ENCODE data around the gene ZP3.
"Not testable (repeated sequence)": the region's sequence is repeated elsewhere in the genome, so short reads cannot be mapped to it uniquely, and the experiment has no call there.

ZP3 gene

DNA sequence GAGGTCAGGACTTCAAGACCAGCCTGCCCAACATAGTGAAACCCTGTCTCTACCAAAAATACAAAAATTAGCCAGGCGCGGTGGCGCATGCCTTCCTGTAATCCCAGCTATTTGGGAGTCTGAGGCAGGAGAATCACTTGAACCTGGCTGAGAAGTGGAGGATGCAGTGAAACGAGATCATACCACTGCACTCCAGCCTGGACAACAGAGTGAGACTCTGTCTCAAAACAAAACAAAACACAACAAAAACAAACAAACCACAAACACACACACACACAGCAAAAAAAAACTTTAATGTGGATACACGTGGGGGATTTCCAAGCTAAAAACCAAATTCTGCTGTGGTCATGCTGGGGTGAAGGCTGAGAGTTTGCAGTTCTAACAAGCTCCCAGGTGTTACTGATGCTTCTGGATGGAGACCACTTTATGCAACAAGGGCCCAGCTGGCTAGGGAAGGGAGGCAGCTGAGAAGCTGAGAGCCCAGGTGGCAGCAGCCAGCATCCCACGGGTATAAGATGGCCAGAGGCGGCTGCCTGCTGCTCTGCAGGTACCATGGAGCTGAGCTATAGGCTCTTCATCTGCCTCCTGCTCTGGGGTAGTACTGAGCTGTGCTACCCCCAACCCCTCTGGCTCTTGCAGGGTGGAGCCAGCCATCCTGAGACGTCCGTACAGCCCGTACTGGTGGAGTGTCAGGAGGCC, at the start of gene ZP3:
Gene ZP3, plus strand, starts transcription at position 538 of the 699 bp plus-strand sequence. Its CDS starts 15 bp downstream, at position 553.
- no peak within 1 kb of the TSS for H3K4me3 ChIP-seq
- peak within 1 kb of the TSS in 15 of 21 experiments; percentile 3 to 70 (median 45) for H3K27ac ChIP-seq

DNA sequence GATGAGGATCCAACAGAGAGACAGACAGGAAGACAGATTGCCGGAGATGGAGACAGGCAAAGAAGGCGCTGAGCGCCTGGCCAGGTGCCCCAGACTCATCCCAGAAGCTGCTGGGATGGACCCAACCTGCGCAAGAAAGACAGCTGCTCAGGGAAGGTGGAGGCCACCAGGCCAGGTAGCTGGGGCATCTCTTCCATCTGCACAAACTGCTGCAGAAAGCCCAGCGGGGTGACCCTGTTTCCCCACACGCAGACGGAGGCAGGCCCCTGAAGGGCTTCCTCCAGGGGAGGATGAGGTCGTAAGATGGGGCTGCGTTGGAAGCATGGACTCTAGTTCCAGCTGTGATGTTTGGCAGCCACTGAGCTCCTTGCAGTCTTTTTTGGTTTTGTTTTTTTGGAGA, 49.5 kb upstream of the ZP3 start:
- Histone ChIP-seq H3K27ac (no peak overlapping the region), H3K4me3 (no peak overlapping the region)

DNA sequence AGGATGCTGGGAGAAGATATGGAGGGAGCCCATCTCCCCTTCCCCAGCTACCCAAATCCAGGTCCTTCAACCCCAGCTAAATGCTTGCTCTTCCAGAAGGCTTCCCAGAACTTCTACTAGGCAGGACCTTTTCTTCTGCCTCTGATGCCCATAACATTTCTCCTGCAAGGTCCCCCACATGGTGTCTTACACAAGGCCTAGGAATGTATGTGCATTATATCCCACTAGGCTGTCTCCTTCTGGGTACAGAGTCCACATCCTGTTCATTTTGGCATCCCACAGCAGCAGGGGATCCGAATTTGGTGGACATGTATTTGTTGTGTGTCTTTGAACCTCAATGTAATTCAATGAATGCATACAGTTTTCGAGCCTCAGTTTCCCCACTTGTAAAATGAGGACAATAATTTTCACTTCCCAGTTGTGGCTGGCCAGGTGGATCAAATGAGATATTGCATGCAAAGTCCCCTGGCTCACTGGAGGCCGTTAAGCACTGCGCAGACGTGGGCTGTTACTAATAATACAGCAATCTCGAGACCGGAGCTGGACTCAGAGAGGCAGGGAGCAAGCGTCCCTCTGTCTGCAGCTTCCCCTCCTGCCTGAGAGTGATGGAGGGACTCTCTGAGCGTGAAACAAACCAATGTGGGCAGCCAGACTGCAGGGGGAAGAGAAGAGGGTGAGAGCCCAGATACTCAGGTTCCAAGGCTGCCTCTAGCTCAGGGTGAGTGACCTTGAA, 47.4 kb upstream of the ZP3 start:
- no peak overlapping the region for H3K4me3 ChIP-seq
- H3K27ac ChIP-seq, result peak overlapping the region in 2 of 21 experiments; percentile 4 to 49

DNA sequence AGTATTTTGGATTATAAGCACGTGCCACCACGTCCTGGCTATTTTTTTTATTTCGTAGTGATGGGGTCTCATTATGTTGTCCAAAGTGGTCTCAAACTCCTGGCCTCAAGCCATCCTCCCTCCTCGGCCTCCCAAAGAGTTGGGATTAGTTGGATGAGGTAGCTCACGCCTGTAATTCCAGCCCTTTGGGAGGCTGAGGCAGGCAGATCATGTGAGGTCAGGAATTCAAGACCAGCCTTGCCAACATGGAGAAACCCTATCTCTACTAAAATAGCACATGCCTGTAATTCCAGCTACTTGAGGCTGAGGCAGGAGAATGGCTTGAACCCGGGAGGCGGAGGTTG, 44.2 kb upstream of the ZP3 start:
- peak overlapping the region; percentile 48 to 96 (median 87) for H3K27ac ChIP-seq
- H3K4me3 ChIP-seq, result peak overlapping the region in 4 of 7 experiments; percentile 26 to 46 (median 36)

DNA sequence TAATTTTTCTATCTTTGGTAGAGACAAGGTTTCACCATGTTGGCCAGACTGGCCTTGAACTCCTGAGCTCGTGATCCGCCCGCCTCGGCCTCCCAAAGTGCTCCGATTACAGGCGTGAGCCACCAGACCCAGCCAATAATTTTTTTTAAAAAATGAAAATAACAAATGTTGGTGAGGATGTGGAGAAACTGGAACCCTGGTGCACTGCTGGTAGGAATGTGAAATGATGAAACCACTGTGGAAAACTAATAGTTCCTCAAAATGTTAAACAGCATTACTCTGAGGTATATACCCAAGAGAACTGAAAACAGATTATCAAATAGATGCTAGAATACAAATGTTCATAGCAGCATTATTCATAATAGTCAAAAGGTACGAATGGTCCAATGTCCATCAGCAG, 42.9 kb upstream of the ZP3 start:
- Histone ChIP-seq H3K4me3 (no peak overlapping the region), H3K27ac (no peak overlapping the region)

DNA sequence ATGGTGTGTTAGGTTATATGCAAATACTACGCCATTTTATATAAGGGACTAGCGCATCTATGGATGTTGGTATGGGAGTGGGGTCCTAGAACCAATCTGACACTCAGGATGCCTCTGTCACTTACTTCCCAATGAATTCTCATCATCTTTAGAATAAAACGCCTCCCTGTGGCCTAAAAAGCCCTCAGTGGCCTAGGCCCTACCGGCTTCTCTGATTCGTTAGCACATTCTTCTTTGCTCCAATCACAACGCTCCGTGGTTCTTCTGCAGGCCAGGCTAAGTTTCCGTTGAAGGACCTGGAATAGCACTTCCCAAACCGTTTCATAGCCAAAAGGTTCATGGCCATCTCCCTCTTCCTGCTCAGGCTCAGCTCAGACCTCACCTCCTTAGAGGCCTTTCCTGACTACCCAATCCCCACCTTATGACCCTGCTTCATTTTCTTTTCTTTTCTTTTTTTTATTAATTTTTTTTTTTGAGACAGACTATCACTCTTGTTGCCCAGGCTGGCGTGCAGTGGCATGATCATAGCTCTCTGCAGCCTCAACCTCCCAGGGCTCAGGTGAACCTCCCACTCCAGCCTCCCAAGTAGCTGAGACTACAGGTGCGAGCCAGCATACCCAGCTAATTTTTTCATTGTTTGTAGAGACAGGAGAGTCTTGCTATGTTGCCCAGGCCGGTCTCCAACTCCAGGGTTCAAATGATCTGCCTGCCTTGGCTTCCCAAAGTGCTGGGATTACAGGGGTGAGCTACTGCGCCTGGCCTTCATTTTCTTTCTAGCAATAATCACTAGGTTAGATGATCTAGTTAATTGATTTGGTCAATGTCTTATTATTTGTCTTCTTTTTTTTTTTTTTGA, 41.4 kb upstream of the ZP3 start:
- no peak overlapping the region for H3K27ac ChIP-seq
- H3K4me3 ChIP-seq, result no peak overlapping the region

DNA sequence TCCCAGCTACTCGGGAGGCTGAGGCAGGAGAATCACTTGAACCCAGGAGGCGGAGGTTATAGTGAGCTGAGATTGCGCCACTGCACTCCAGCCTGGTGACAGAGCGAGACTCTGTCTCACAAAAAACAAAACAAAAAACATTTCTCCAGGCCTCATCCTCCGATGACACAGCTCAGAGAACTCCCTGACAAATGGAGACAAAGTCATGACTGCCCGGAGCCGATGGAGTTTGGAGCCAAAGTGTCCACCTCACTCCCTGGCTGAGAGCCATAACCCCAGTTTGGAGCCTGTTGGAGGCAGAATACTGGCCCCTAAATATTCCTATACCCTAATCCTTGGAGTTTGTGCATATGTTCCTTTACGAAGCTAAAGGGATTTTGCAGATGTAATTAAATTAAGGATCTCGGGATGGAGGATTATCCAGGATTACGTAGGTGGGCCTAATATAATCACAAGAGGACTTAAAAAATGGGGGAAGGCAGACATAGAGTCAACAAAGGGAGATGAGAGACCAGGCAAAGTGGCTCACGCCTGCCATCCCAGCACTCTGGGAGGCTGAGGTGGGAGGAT, 38.0 kb upstream of the ZP3 start:
- Histone ChIP-seq H3K4me3 (no peak overlapping the region), H3K27ac (no peak overlapping the region)

DNA sequence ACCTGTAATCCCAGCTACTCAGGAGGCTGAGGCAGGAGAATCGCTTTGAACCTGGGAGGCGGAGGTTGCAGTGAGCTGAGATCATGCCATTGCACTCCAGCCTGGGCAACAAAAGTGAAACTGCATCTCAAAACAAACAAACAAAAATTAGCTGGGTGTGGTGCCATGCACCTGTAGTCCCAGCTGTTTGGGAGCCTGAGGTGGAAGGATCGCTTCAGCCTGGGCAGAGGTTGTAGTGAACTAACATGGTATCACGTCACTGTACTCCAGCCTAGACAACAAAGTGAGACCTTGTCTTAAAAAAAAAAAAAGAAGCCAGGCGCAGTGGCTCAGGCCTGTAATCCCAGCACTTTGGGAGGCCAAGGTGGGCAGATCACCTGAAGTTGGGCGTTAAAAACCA, 37.0 kb upstream of the ZP3 start:
- not testable (repeated sequence) for H3K27ac ChIP-seq, H3K4me3 ChIP-seq

DNA sequence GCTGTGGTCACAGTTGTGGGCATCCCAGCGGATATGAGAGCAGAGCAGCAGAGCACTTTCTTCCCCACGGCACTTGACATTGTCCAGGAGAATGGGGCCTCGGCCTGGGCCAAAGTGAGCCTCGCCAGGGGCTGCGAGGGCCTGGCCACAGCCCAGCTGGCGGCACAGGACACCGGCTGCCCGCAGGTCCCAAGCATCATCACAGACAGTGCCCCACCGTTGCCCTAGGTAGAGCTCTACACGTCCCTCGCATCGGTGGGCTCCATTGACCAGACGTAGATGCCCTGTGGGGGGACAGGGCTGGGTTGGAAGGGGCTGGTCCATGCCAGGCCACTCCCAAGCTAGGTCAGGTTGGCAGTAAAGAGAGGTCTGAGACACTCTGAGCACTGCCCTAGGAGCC, 34.7 kb upstream of the ZP3 start:
- Histone ChIP-seq H3K27ac (peak overlapping the region in 2 of 21 experiments; percentile 33 to 70), H3K4me3 (no peak overlapping the region)

DNA sequence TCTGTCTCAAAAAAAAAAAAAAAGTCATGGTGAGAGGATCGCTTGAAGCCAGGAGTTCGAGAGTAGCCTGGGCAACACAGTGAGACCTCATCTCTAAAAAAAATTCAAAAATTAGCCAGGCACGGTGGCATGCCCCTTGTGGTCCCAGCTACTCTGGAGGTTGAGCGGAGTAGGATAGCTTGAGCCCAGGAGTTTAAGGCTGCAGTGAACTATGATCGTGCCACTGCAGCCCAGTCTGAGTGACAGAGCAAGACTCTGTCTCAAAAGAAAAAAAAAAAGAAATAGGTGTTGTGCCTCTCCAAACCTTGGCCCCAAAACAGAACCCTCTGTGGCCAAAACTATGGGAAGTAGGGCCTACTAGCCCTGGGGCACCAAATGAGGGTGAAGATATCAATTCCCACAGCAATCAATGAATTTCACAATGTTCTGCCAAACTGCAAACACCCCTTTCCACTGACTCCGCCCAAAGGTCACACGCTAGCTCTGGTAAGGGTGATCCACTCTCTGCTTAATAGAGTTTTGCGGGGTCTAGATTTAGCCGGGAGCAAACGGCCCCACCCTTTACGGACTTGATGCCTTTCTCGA, 32.1 kb upstream of the ZP3 start:
- Histone ChIP-seq H3K4me3 (peak overlapping the region; percentile 36 to 79 (median 65)), H3K27ac (peak overlapping the region in 20 of 21 experiments; percentile 59 to 95 (median 88))

DNA sequence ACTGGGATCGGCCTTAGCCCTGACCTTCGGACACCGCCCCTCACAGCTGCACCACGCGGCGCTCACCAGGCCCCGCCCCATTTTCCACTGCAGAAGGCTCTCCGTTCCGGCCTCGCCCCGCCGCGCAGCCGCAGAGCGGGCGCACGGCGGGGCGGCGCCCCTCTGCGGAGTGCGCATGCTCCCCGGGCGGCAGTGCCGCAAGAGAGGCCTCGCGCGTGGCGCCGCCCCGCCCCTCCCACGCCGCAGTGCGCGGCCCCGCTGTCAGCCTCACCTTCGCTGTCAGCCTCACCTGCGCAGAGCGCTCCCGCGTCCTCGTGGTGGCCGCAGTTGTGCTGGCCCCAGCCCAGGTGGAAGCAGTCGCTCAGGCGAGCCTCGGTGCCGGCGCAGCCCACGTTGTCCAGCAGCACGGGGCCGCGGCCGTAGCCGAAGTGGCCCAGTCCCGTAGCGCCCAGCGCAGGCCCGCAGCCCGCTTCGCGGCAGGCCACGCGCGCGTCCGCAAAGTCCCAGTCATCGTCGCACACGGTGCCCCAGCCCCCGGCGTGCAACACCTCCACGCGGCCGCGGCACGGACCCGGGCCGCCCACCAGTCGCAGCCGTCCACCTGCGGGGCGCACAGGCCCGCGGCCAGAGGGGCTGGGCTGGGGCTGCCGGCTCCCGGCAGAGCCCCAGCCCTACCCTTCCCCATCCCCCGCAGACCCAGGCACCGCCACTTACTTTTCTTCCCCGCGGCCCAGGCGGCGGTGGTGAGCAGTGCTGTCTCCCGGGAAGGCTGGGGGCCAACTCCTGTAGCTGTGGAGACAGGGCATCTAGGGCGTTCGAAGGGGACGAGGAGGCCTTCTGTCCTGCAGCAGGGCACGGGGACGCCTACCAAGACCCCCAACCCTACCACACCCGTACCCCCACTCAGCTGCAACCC, 31.4 kb upstream of the ZP3 start:
- Histone ChIP-seq H3K27ac (peak overlapping the region; percentile 69 to 95 (median 88)), H3K4me3 (peak overlapping the region; percentile 36 to 79 (median 65))

DNA sequence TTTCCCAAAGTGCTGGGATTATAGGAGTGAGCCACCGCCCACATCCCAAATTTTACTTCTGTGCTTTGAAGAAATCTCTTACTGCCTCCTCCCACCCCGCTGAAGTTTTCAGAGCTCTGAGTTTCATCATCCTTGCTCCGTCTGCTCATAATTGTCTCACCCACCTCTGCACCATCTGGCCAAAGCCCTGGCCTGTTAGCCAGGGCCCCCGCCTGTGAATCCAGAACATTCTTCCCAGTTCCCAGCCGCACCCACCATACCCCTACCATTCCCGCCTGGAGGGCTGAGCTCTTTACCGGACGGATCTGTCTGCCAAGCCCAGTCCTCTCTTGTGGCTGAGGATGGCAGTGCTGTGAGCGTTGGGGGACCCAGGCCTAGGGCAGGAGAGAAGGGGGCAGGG, 29.8 kb upstream of the ZP3 start:
- Histone ChIP-seq H3K4me3 (no peak overlapping the region), H3K27ac (peak overlapping the region in 1 of 21 experiments; percentile 31)

DNA sequence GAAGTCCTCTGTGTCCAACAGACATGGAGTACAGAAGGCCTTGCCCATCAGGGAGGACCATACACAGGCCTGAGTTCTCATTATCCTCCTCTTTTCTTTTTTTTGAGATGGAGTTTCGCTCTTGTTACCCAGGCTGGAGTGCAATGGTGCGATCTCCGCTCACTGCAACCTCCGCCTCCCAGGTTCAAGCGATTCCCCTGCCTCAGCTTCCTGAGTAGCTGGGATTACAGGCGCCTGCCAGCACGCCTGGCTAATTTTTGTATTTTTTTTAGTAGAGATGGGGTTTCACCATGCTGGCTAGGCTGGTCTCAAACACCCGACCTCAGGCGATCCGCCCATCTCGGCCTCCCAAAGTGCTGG, 29.2 kb upstream of the ZP3 start:
- H3K4me3 ChIP-seq, H3K27ac ChIP-seq: not testable (repeated sequence)

DNA sequence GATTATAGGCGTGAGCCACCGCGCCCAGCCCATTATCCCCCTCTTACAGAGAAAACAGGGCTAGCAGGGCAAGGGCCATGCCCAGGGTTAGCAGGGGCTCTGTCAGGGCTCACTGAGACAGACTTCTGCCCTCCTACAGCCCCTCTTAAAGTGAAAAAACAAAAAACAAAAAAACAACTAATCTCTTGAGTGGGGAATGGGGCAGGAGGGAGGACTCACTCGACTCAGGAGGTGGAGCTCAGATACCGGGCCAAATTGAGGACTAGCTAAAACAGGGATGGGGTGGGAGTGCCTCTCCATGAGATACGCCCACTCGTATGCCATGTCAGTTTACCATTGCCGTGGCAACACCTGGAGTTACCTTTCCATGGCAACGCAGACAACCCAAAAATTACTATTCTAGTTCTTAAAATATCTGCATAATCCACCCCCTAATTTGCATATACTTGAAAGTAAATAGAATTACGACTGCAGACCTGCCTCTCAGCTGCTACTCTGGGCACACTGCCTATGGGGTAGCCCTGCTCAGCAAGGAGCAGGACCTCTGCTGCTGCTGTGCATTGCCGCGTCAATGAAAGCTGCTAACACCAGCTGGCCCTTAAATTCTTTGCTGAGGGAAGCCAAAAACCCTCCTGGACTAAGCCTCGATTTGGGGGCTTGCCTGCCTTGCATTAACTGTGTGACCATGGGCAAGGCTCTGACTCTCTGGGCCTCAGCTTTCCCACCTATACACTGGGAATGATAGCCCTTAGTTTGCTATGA, 28.6 kb upstream of the ZP3 start:
- H3K4me3 ChIP-seq, result no peak overlapping the region
- H3K27ac ChIP-seq, result no peak overlapping the region

DNA sequence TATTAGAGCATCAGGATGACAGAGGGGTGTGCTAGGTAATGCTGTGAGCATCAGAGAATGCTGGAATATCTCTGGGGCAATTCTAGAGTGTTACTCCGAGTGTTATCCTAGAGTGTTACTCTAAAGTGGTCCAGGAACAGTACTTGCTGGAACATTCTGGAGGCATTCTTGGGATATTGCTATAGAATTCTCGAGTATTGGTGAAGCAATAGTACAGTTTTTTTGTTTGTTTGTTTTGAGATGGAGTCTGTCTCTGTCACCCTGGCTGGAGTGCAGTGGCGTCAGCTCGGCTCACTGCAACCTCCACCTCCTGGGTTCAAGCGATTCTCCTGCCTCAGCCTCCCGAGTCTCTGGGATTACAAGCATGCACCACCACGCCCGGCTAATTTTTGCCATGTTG, 27.9 kb upstream of the ZP3 start:
- H3K27ac ChIP-seq, result peak overlapping the region in 2 of 21 experiments; percentile 17 to 56

DNA sequence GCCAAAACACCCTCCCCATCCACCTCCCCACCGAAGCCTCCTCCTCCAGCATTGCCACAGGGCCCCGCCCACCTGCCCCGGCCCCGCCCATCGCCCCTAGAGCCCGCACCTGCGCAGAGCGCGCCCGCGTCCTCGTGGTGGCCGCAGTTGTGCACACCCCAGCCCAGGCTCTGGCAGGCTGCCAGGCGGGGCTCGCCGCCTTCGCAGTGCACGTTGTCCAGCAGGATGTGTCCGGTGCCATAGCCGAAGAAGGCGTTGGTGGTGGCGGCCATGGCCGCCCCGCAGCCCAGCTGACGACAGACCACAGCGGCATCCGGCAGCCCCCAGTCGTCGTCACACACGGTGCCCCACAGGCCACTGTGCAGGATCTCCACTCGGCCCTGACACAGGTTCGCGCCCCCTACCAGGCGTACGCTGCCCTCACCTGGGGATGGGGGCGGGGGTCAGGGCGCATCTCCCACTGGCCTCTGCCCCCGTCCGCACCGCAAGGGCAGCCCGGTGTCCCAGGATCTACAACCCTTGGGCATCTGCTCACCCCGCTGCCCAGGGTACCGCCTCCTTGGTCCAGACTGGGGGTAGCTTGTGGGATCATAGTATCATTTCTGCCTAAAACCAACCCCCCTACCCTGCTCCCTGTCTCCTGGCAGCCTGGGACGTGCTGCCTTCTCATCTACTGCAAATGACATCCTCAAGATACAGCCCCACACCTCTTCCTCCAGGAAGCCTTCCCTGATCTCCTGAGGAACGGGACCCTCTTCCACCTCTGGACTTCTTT, 27.2 kb upstream of the ZP3 start:
- H3K27ac ChIP-seq, result peak overlapping the region in 13 of 21 experiments; percentile 12 to 74 (median 32)
- H3K4me3 ChIP-seq, result peak overlapping the region; percentile 33 to 58 (median 42)

More for the DNA sequence above, 27.9 kb upstream of the ZP3 start:
- H3K4me3 ChIP-seq, result peak overlapping the region in 2 of 7 experiments; percentile 44 to 58

DNA sequence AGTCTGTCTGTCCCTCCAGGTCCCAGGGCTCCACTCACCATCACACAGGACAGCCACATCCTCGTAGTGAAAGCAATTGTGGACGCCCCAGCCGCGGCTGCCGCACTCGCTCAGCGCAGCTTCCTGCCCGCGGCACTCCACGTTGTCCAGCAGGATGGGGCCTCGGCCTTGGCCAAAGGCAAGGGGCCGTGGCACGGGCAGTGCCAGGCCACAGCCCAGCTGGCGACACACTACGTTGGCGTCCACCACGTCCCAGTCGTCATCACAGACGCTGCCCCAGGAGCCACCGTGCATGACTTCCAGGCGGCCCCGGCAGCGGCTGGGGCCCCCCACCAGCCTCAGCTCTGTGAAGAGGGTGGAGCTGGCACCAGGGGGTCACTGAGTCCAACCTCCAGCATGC, 24.5 kb upstream of the ZP3 start:
- Histone ChIP-seq H3K27ac (no peak overlapping the region), H3K4me3 (no peak overlapping the region)

Data from skin epidermis (tissue), 12 donors.